HEK293 (cell line): Measurements from ENCODE around the gene ZNF234.
A peak's percentile ranks its signal among the peaks of the same experiment; 100 is the strongest.
"Not testable (repeated sequence)": the region's sequence is repeated elsewhere in the genome, so short reads cannot be mapped to it uniquely, and the experiment has no call there.

ENCODE experiments used
- CTCF ChIA-PET: fragments of 350-600 bp; formaldehyde crosslinking; extraction: SDS; loops from one replicate; lab custom pipeline; 2021; ENCODE audit warnings: antibody characterized with exemption; lab: Yijun Ruan, JAX
- POLR2A ChIA-PET: fragments of 300-600 bp; formaldehyde crosslinking; extraction: SDS; loops from one replicate; lab custom pipeline; 2020; ENCODE audit warnings: antibody characterized with exemption, inconsistent platforms; lab: Yijun Ruan, JAX
- H3K27ac ChIP-seq: fragments of 200-500 bp; sonication (Bioruptor generic); 2 replicates; pipeline ENCODE4 v1.5.1; 2014; ENCODE audit warnings: low read depth, low read length, control low read depth, inconsistent platforms; ENCODE audit errors: extremely low read depth
- H3K36me3 ChIP-seq, 2 experiments: fragments of 200-500 bp in 1 of 2; sonication (Bioruptor generic) in 1 of 2; 1 replicate in 1 of 2; 2 replicates in 1 of 2; pipeline ENCODE4 v1.5.1; 2014 to 2017; ENCODE audit warnings: inconsistent platforms in 2 of 2, low read length in 2 of 2; ENCODE audit not compliant: control insufficient read depth in 2 of 2, insufficient read depth in 1 of 2
- H3K4me1 ChIP-seq: fragments of 200-500 bp; sonication (Bioruptor generic); 2 replicates; pipeline ENCODE4 v1.5.1; 2014; ENCODE audit warnings: mild to moderate bottlenecking, low read length, inconsistent platforms; ENCODE audit not compliant: control insufficient read depth, insufficient read depth
- H3K4me3 ChIP-seq: 2 replicates; pipeline ENCODE4 v1.5.1; 2011; ENCODE audit warnings: low read depth, mild to moderate bottlenecking, control low read depth, low read length, moderate library complexity
- H3K9me3 ChIP-seq: fragments of 200-500 bp; sonication (Bioruptor generic); 2 replicates; pipeline ENCODE4 v1.5.1; 2014; ENCODE audit warnings: low read depth, low read length, inconsistent platforms; ENCODE audit not compliant: control insufficient read depth, insufficient read depth
- CTCF ChIP-seq: fragments of 450-650 bp; formaldehyde crosslinking; IDR thresholded peaks from 2 replicates; pipeline ENCODE4 v1.5.1; 2016; ENCODE audit warnings: missing biosample characterization, missing genetic modification characterization
- IKZF3 ChIP-seq: fragments of 450-650 bp; IDR thresholded peaks from 2 replicates; pipeline ENCODE4 v1.5.0; 2018; ENCODE audit warnings: missing biosample characterization, mild to moderate bottlenecking, missing genetic modification characterization, moderate library complexity
- KLF9 ChIP-seq: fragments of 450-650 bp; formaldehyde crosslinking; IDR thresholded peaks from 2 replicates; pipeline ENCODE4 v1.5.1; 2016; ENCODE audit warnings: missing biosample characterization, missing genetic modification characterization, low read depth
- PRDM1 ChIP-seq: fragments of 450-650 bp; formaldehyde crosslinking; IDR thresholded peaks from 2 replicates; pipeline ENCODE4; 2016; ENCODE audit warnings: missing biosample characterization, missing genetic modification characterization
- PRDM10 ChIP-seq: fragments of 450-650 bp; formaldehyde crosslinking; IDR thresholded peaks from 2 replicates; pipeline ENCODE4 v1.5.1; 2016; ENCODE audit warnings: missing biosample characterization, missing genetic modification characterization
- REPIN1 ChIP-seq: fragments of 450-650 bp; formaldehyde crosslinking; IDR thresholded peaks from 2 replicates; pipeline ENCODE4 v1.5.1; 2017; ENCODE audit warnings: missing biosample characterization, missing genetic modification characterization, low read depth
- REST ChIP-seq: fragments of 450-650 bp; formaldehyde crosslinking; IDR thresholded peaks from 2 replicates; pipeline ENCODE4 v1.5.1; 2016; ENCODE audit warnings: missing biosample characterization, missing genetic modification characterization
- SETDB1 ChIP-seq: IDR thresholded peaks from one replicate; pipeline ENCODE4 v1.6.1; 2017; ENCODE audit warnings: mild to moderate bottlenecking, low read length, moderate library complexity, mixed read lengths; ENCODE audit not compliant: insufficient read length
- YY1 ChIP-seq: fragments of 450-650 bp; formaldehyde crosslinking; IDR thresholded peaks from 2 replicates; pipeline ENCODE4 v1.5.1; 2018; ENCODE audit warnings: missing biosample characterization, missing genetic modification characterization
- ZBTB1 ChIP-seq: fragments of 450-650 bp; formaldehyde crosslinking; IDR thresholded peaks from 2 replicates; pipeline ENCODE4 v1.5.1; 2016; ENCODE audit warnings: missing biosample characterization, missing genetic modification characterization
- ZBTB10 ChIP-seq: fragments of 450-650 bp; formaldehyde crosslinking; IDR thresholded peaks from 2 replicates; pipeline ENCODE4 v1.5.1; 2016; ENCODE audit warnings: missing biosample characterization, missing genetic modification characterization
- ZFP3 ChIP-seq: fragments of 450-650 bp; formaldehyde crosslinking; IDR thresholded peaks from 2 replicates; pipeline ENCODE4 v1.5.1; 2016; ENCODE audit warnings: low read depth, missing biosample characterization, missing genetic modification characterization
- ZNF10 ChIP-seq: fragments of 450-650 bp; formaldehyde crosslinking; IDR thresholded peaks from 2 replicates; pipeline ENCODE4 v1.5.1; 2017; ENCODE audit warnings: missing biosample characterization, missing genetic modification characterization
- ZNF146 ChIP-seq: fragments of 450-650 bp; formaldehyde crosslinking; IDR thresholded peaks from 2 replicates; pipeline ENCODE4 v1.5.1; 2016; ENCODE audit warnings: missing biosample characterization, missing genetic modification characterization
- ZNF221 ChIP-seq: fragments of 450-650 bp; formaldehyde crosslinking; IDR thresholded peaks from 2 replicates; pipeline ENCODE4 v1.5.1; 2017; ENCODE audit warnings: missing biosample characterization, missing genetic modification characterization, borderline replicate concordance
- ZNF510 ChIP-seq: fragments of 450-650 bp; formaldehyde crosslinking; IDR thresholded peaks from 2 replicates; pipeline ENCODE4 v1.5.1; 2018; ENCODE audit warnings: mild to moderate bottlenecking, missing genetic modification characterization, missing biosample characterization; ENCODE audit not compliant: insufficient replicate concordance
- ZNF530 ChIP-seq: fragments of 450-650 bp; formaldehyde crosslinking; IDR thresholded peaks from 2 replicates; pipeline ENCODE4 v1.5.1; 2016; ENCODE audit warnings: low read depth, missing biosample characterization, missing genetic modification characterization
- ZNF558 ChIP-seq: fragments of 450-650 bp; formaldehyde crosslinking; IDR thresholded peaks from 2 replicates; pipeline ENCODE4 v1.5.1; 2016; ENCODE audit warnings: missing biosample characterization, missing genetic modification characterization
- ZNF580 ChIP-seq: fragments of 450-650 bp; formaldehyde crosslinking; IDR thresholded peaks from 2 replicates; pipeline ENCODE4 v1.5.1; 2016; ENCODE audit warnings: missing biosample characterization, missing genetic modification characterization
- ZNF747 ChIP-seq: fragments of 450-650 bp; formaldehyde crosslinking; IDR thresholded peaks from 2 replicates; pipeline ENCODE4 v1.5.1; 2016; ENCODE audit warnings: missing biosample characterization, missing genetic modification characterization

The ZNF234 gene

GRCh38 chr19:44113784-44114390, 27.5 kb upstream of the ZNF234 start (continued):
- TF ChIP-seq PRDM10 (tag by site-specific recombination) (peak; percentile 99), IKZF3 (tag by site-specific recombination) (peak; percentile 67), ZBTB10 (tag by site-specific recombination) (0 out of 2 replicates have a peak, but pooled peaks have one; percentile 2), ZNF747 (tag by site-specific recombination) (no peak), YY1 (no peak)

GRCh38 chr19:44121162-44121561, 20.2 kb upstream of the ZNF234 start:
- H3K9me3 ChIP-seq, CTCF ChIA-PET, POLR2A ChIA-PET, H3K27ac ChIP-seq, H3K4me3 ChIP-seq, H3K4me1 ChIP-seq: not testable (repeated sequence)
- peak; percentile 85 for TF ChIP-seq ZNF146 (tag by site-specific recombination)
- 0 out of 2 replicates have a peak, but pooled peaks have one; percentile 11 for TF ChIP-seq ZNF580
- peaks cover 75 to 100% of the 10 kb centered on the region in 2 experiments for H3K36me3 ChIP-seq

- Histone ChIP-seq H3K27ac (no peak overlapping the region), H3K4me3 (no peak overlapping the region), H3K4me1 (no peaks in the 10 kb centered on the region), H3K36me3 (peaks cover 51 to 68% of the 10 kb centered on the region in 2 experiments), H3K9me3 (peaks cover 23% of the 10 kb centered on the region)
- ChIA-PET POLR2A (no interaction called here), CTCF (interaction anchor here (0.5 to 0.7 kb wide), 2 partner anchors 10 to 230 kb away, joined by 3 read pairs; no protein-coding TSS in a partner anchor)
- TF ChIP-seq SETDB1 (peak; percentile 37), ZBTB1 (tag by site-specific recombination) (no peak), REST (tag by site-specific recombination) (no peak), ZNF10 (tag by site-specific recombination) (no peak), REPIN1 (tag by site-specific recombination) (no peak), ZNF558 (tag by site-specific recombination) (no peak), ZNF510 (tag by site-specific recombination) (no peak), ZFP3 (no peak), ZNF221 (tag by site-specific recombination) (no peak), ZNF530 (no peak), PRDM1 (tag by site-specific recombination) (no peak), KLF9 (0 out of 2 replicates have a peak, but pooled peaks have one; percentile 1), CTCF (no peak)
These were observed 9.4 kb upstream of the ZNF234 start for GRCh38 chr19:44131955-44132354.
